Measurements from ENCODE around the gene MAP7D3.
"Not testable (repeated sequence)": the region's sequence is repeated elsewhere in the genome, so short reads cannot be mapped to it uniquely, and the experiment has no call there.

Gene MAP7D3

GRCh38 chrX:136183172-136183571 lies 68.0 kb downstream of the MAP7D3 start:
- no peak for DNase-seq (ENCODE audit: low read depth in 3 of 3)

- no peak for DNase-seq (ENCODE audit: low read depth in 3 of 3)
These were observed 68.8 kb downstream of the MAP7D3 start for GRCh38 chrX:136182414-136182813.

GRCh38 chrX:136179133-136179532 lies 72.1 kb downstream of the MAP7D3 start:
- no peak for DNase-seq (ENCODE audit: low read depth in 3 of 3)

GRCh38 chrX:136176399-136176825 lies 74.8 kb downstream of the MAP7D3 start:
- DNase-seq (ENCODE audit: low read depth in 3 of 3) = no peak

GRCh38 chrX:136171420-136171819 lies 79.8 kb downstream of the MAP7D3 start:
- no peak for DNase-seq (ENCODE audit: low read depth in 3 of 3)

- no peak for DNase-seq (ENCODE audit: low read depth in 3 of 3)
These were observed 80.9 kb downstream of the MAP7D3 start for GRCh38 chrX:136170139-136170800.

GRCh38 chrX:136168929-136169735 lies 82.1 kb downstream of the MAP7D3 start:
- DNase-seq (ENCODE audit: low read depth in 3 of 3) = no peak

GRCh38 chrX:136167989-136168388 lies 83.2 kb downstream of the MAP7D3 start:
- not testable (repeated sequence) for DNase-seq (ENCODE audit: low read depth in 3 of 3)

- DNase-seq (ENCODE audit: low read depth in 3 of 3) = no peak
These were observed 84.9 kb downstream of the MAP7D3 start for GRCh38 chrX:136166221-136166855.

- no peak for DNase-seq (ENCODE audit: low read depth in 3 of 3)
These were observed 85.8 kb downstream of the MAP7D3 start for GRCh38 chrX:136165406-136165805.

GRCh38 chrX:136163689-136164088 lies 87.5 kb downstream of the MAP7D3 start:
- DNase-seq (ENCODE audit: low read depth in 3 of 3) = no peak

Measured in stimulated activated CD4-positive, alpha-beta T cell treated with anti-CD3 and anti-CD28 coated beads, TNF-alpha, amount 100 ng/mL, for 48 hours (primary cell).